Tibial nerve (tissue), 4 donors: ENCODE measurements around the gene SPATA13.

Source experiments
- EP300 ChIP-seq, 2 donors: sonication (generic); formaldehyde crosslinking; IDR thresholded peaks; one replicate each; pipeline ENCODE4 v1.6.1; 2017; ENCODE audit warnings: antibody characterized with exemption in 2 of 2, mild to moderate bottlenecking in 1 of 2
- POLR2A ChIP-seq, 2 donors: fragments of 450-650 bp; IDR thresholded peaks; one replicate each; pipeline ENCODE4 v1.6.1; 2017; ENCODE audit warnings: antibody characterized with exemption in 2 of 2, mild to moderate bottlenecking in 2 of 2, moderate library complexity in 2 of 2
- TF ChIP-seq, protein P1 (sequence below), 5 experiments: fragments of 200-600 bp in 3 of 5; fragments of 450-650 bp in 2 of 5; sonication (generic) in 3 of 5; IDR thresholded peaks; one replicate each; pipeline ENCODE4 v1.5.1; 2016 to 2019; ENCODE audit warnings: antibody characterized with exemption in 5 of 5, mild to moderate bottlenecking in 3 of 5, moderate library complexity in 2 of 5

DNA sequence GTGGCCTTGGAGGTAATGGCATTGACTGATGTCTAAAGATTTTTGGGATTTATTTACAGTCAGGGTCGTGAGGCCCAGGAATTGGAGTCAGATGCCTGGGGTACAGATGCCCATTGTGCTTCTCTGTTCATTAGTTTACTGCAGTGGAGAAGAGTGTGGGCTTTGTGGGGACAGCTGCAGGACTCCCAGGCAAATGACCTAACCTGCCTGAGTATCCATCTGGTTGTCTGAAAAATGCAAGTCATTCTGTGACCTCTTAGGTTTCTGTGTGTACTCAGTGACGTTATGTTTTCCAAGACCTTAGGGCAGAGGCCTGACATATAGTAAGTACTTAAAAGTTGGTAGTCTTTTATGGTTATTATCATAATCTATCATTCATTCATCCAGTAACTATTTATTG, 60.5 kb downstream of the SPATA13 start:
- TF ChIP-seq POLR2A (IDR thresholded peaks at IDR 0.05) (no peak), EP300 (IDR thresholded peaks at IDR 0.05) (no peak)
- TF ChIP-seq, protein P1, sequence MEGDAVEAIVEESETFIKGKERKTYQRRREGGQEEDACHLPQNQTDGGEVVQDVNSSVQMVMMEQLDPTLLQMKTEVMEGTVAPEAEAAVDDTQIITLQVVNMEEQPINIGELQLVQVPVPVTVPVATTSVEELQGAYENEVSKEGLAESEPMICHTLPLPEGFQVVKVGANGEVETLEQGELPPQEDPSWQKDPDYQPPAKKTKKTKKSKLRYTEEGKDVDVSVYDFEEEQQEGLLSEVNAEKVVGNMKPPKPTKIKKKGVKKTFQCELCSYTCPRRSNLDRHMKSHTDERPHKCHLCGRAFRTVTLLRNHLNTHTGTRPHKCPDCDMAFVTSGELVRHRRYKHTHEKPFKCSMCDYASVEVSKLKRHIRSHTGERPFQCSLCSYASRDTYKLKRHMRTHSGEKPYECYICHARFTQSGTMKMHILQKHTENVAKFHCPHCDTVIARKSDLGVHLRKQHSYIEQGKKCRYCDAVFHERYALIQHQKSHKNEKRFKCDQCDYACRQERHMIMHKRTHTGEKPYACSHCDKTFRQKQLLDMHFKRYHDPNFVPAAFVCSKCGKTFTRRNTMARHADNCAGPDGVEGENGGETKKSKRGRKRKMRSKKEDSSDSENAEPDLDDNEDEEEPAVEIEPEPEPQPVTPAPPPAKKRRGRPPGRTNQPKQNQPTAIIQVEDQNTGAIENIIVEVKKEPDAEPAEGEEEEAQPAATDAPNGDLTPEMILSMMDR (IDR thresholded peaks at IDR 0.05): no peak
